ENCODE measurements around the gene UBN2. TPM values are rescaled to one million over a fixed set of nuclear protein-coding genes. Genes with fewer than 3 reads are reported as not detected.

The UBN2 gene
- total RNA-seq, 1 experiment from 2014 or later, result 14.8 TPM

- intact Hi-C loops (cut with micrococcal nuclease), result no loop called here
- no peak overlapping the region for H3K4me3 ChIP-seq (replicated peaks in 1 of 2; ENCODE audit: low read depth in 1 of 2, low read length in 2 of 2)
- DNase-seq (ENCODE audit: low read depth, low spot score), result no peak
- H3K9me3 ChIP-seq (ENCODE audit: control insufficient read depth in 1 of 2, insufficient read depth in 1 of 2, low read depth in 1 of 2, low read length in 2 of 2), result no peaks in the 10 kb centered on the region
- ATAC-seq, result no peak
- ChIA-PET POLR2A (interaction anchor here (0.6 to 1.4 kb wide), 2 partner anchors 15 to 250 kb away, joined by 3 to 4 read pairs; no protein-coding TSS in a partner anchor), RAD21 (ENCODE audit: low non-redundant PET in 1 of 2, low total read pairs in 2 of 2, uncharacterized antibody in 2 of 2, unreplicated experiment in 2 of 2) (no interaction called here), CTCF (no interaction called here)
- no peak overlapping the region for H3K27ac ChIP-seq (ENCODE audit: low read depth, low read length)
- H3K4me1 ChIP-seq (ENCODE audit: control insufficient read depth in 1 of 2, insufficient read depth in 2 of 2, low read length in 2 of 2), result peaks cover 5 to 16% of the 10 kb centered on the region in 2 experiments; a peak in 3 of 4 replicates
- no TSS peak for BruUV-seq (replicated peaks)
- peaks cover 17% of the 10 kb centered on the region for H3K79me2 ChIP-seq (ENCODE audit: insufficient read depth, low read length)
- no peak overlapping the region for H3K9ac ChIP-seq (ENCODE audit: low read length)
- H2AFZ ChIP-seq (ENCODE audit: low read depth, low read length, poor library complexity, severe bottlenecking), result no peak overlapping the region
- no peaks in the 10 kb centered on the region for H3K27me3 ChIP-seq (ENCODE audit: insufficient read depth, low read length)
- H3K36me3 ChIP-seq (ENCODE audit: control insufficient read depth in 1 of 2, insufficient read depth in 2 of 2, low read length in 2 of 2), result no peaks in the 10 kb centered on the region
- no peaks in the 10 kb centered on the region for H4K20me1 ChIP-seq (ENCODE audit: insufficient read depth)
- no peaks in the 10 kb centered on the region for H3K9me2 ChIP-seq (ENCODE audit: insufficient read depth)
- TF ChIP-seq CTCF (IDR thresholded peaks at IDR 0.05 in 2 of 3, conservative IDR thresholded peaks at IDR 0.05 in 1 of 3; ENCODE audit: borderline replicate concordance in 1 of 3, insufficient read depth in 1 of 3, low read depth in 2 of 3, low read length in 2 of 3) (0 out of 6 replicates have a peak, but pooled peaks of 1 of the 3 experiments have one; percentile 7), SP1 (IDR thresholded peaks at IDR 0.05; ENCODE audit: low read depth) (no peak)
- H3K4me2 ChIP-seq (ENCODE audit: low read length), result no peak overlapping the region
Measured at GRCh38 chr7:139354729-139355128, 123.7 kb downstream of the UBN2 start.

DNA sequence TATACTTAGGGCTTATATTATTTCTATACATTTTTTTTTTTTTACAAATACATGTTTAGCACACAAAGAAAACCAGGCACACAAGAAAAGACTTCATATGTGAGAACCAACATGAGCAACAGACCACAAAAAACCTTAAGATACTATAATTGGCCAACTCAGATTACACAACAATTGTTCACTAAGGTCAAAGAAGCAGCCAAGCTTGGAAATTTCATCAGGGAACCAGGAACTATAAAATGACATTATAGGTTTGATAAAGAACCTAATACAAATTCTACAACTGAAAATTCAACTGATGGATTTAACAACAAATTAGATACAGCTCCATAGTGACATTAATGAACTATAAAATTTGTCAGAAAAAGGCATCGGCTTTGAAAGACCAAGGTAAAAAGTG, 124.3 kb downstream of the UBN2 start:
- H3K9me3 ChIP-seq (ENCODE audit: control insufficient read depth in 1 of 2, insufficient read depth in 1 of 2, low read depth in 1 of 2, low read length in 2 of 2), result no peaks in the 10 kb centered on the region
- no peak overlapping the region for H3K4me2 ChIP-seq (ENCODE audit: low read length)
- DNase-seq (ENCODE audit: low read depth, low spot score) (no peak), ATAC-seq (no peak)
- peaks cover 5 to 14% of the 10 kb centered on the region in 2 experiments; a peak in 3 of 4 replicates for H3K4me1 ChIP-seq (ENCODE audit: control insufficient read depth in 1 of 2, insufficient read depth in 2 of 2, low read length in 2 of 2)
- H3K4me3 ChIP-seq (replicated peaks in 1 of 2; ENCODE audit: low read depth in 1 of 2, low read length in 2 of 2), result no peak overlapping the region
- BruUV-seq (replicated peaks), result no TSS peak
- H3K9ac ChIP-seq (ENCODE audit: low read length), result no peak overlapping the region
- POLR2A ChIA-PET, result interaction anchor here (1.1 to 1.4 kb wide), 2 partner anchors 9 to 15 kb away, joined by 4 to 5 read pairs; no protein-coding TSS in a partner anchor
- no peaks in the 10 kb centered on the region for H3K36me3 ChIP-seq (ENCODE audit: control insufficient read depth in 1 of 2, insufficient read depth in 2 of 2, low read length in 2 of 2)
- H2AFZ ChIP-seq (ENCODE audit: low read depth, low read length, poor library complexity, severe bottlenecking), result no peak overlapping the region
- no peak overlapping the region for H3K27ac ChIP-seq (ENCODE audit: low read depth, low read length)
- no peaks in the 10 kb centered on the region for H3K9me2 ChIP-seq (ENCODE audit: insufficient read depth)
- RAD21 ChIA-PET (ENCODE audit: low non-redundant PET in 1 of 2, low total read pairs in 2 of 2, uncharacterized antibody in 2 of 2, unreplicated experiment in 2 of 2), result no interaction called here
- intact Hi-C loops (cut with micrococcal nuclease), result no loop called here
- CTCF ChIA-PET, result no interaction called here
- H3K79me2 ChIP-seq (ENCODE audit: insufficient read depth, low read length), result peaks cover 19% of the 10 kb centered on the region
- no peaks in the 10 kb centered on the region for H3K27me3 ChIP-seq (ENCODE audit: insufficient read depth, low read length)
- no peaks in the 10 kb centered on the region for H4K20me1 ChIP-seq (ENCODE audit: insufficient read depth)
- no peak for TF ChIP-seq SIN3A (IDR thresholded peaks at IDR 0.05; ENCODE audit: low read depth)
- no peak for TF ChIP-seq REST (IDR thresholded peaks at IDR 0.05; ENCODE audit: low read depth)
- no peak for TF ChIP-seq EGR1 (IDR thresholded peaks at IDR 0.05; ENCODE audit: low read depth)
- no peak for TF ChIP-seq MAX (IDR thresholded peaks at IDR 0.05)
- TF ChIP-seq CEBPB (IDR thresholded peaks at IDR 0.05; ENCODE audit: low read depth), result no peak
- TF ChIP-seq FOSL1 (IDR thresholded peaks at IDR 0.05; ENCODE audit: low read depth), result no peak
- TF ChIP-seq CBX3 (IDR thresholded peaks at IDR 0.05; ENCODE audit: low read depth), result no peak
- no peak for TF ChIP-seq TCF7L2 (IDR thresholded peaks at IDR 0.05; ENCODE audit: borderline replicate concordance, extremely low read depth, insufficient read depth, insufficient read length)
- TF ChIP-seq RAD21 (IDR thresholded peaks at IDR 0.05; ENCODE audit: low read depth), result no peak
- no peak for TF ChIP-seq POLR2A (IDR thresholded peaks at IDR 0.05; ENCODE audit: borderline replicate concordance, extremely low read depth, insufficient read depth, insufficient read length)
- no peak for TF ChIP-seq CTCF (IDR thresholded peaks at IDR 0.05 in 2 of 3, conservative IDR thresholded peaks at IDR 0.05 in 1 of 3; ENCODE audit: borderline replicate concordance in 1 of 3, insufficient read depth in 1 of 3, low read depth in 2 of 3, low read length in 2 of 3)
